GM12891 (cell line): Measurements from ENCODE around the gene NOC3L.

Source experiments
- POLR2A ChIP-seq: IDR thresholded peaks from 2 replicates; pipeline ENCODE4 v1.6.1; 2011; ENCODE audit warnings: low read depth, low read length, control low read depth
- POLR2AphosphoS5 ChIP-seq: IDR thresholded peaks from 2 replicates; pipeline ENCODE4 v1.6.1; 2011; ENCODE audit warnings: low read depth, low read length, control low read depth
- SPI1 ChIP-seq: IDR thresholded peaks from 2 replicates; pipeline ENCODE4 v1.6.1; 2011; ENCODE audit warnings: low read depth, low read length, control low read depth
- TAF1 ChIP-seq: IDR thresholded peaks from 2 replicates; pipeline ENCODE4 v1.6.1; 2011; ENCODE audit warnings: low read depth, low read length, control low read depth

DNA sequence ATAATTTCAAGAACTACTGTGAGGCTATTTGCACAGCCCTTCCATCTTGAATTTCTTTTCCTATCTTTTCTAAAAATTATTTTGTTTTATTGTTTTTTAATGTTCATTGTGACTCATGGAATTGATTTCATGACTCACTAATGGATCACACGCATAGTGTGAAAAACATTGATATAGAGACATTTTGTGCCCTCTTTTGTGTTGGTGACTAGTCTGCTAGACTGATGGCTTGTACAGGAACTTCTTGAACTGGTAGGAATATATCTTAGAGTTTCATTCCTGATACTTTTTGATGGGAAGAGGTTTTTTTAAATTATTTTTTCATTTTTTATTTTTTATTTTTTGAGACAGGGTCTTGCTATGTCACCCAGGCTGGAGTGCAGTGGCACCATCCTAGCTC lies 12.6 kb upstream of the NOC3L start:
- TF ChIP-seq POLR2AphosphoS5 (no peak), POLR2A (no peak), SPI1 (no peak), TAF1 (no peak)
